ENCODE data around the gene PTPRN2. TPM values are rescaled to one million over a fixed set of nuclear protein-coding genes. Genes with fewer than 3 reads are reported as not detected.

PTPRN2 gene
- total and polyA plus RNA-seq, 2 donors (not counting 3 experiments of a cell fraction or from before 2014, with no cell fraction given), result 0.62 to 0.88 TPM

GRCh38 chr7:158260567-158261361 lies 326.9 kb downstream of the PTPRN2 start:
- H4K20me1 ChIP-seq (replicated peaks; ENCODE audit: control insufficient read depth, extremely low read depth, insufficient read depth, low read length), result no peaks in the 10 kb centered on the region
- ChIA-PET CTCF (no interaction called here), POLR2A (no interaction called here)
- no peak overlapping the region for H3K9ac ChIP-seq (replicated peaks; ENCODE audit: extremely low read depth, insufficient read depth, low read length)
- no peak for DNase-seq (ENCODE audit: low read depth, low spot score)
- H3K9me3 ChIP-seq (replicated peaks; ENCODE audit: control insufficient read depth, insufficient read depth, low read length), result peaks cover 13% of the 10 kb centered on the region
- no peaks in the 10 kb centered on the region for H3K79me2 ChIP-seq (ENCODE audit: control insufficient read depth, insufficient read depth, low read length)
- no peaks in the 10 kb centered on the region for H3K4me1 ChIP-seq (ENCODE audit: control insufficient read depth, extremely low read depth, insufficient read depth, low read length)
- H3K27me3 ChIP-seq (ENCODE audit: control insufficient read depth in 2 of 2, insufficient read depth in 2 of 2, low read length in 2 of 2), result no peaks in the 10 kb centered on the region
- no peak overlapping the region for H3K4me2 ChIP-seq (ENCODE audit: insufficient read depth, low read length)
- no peak overlapping the region for H3K27ac ChIP-seq (ENCODE audit: insufficient read depth, low read depth, low read length)
- no peak overlapping the region for H3K4me3 ChIP-seq (replicated peaks in 1 of 3; ENCODE audit: insufficient read depth in 1 of 3, low read depth in 1 of 3, low read length in 3 of 3)
- TF ChIP-seq MAX (IDR thresholded peaks at IDR 0.05; ENCODE audit: insufficient read depth, insufficient read length), result no peak
- TF ChIP-seq, protein P1, sequence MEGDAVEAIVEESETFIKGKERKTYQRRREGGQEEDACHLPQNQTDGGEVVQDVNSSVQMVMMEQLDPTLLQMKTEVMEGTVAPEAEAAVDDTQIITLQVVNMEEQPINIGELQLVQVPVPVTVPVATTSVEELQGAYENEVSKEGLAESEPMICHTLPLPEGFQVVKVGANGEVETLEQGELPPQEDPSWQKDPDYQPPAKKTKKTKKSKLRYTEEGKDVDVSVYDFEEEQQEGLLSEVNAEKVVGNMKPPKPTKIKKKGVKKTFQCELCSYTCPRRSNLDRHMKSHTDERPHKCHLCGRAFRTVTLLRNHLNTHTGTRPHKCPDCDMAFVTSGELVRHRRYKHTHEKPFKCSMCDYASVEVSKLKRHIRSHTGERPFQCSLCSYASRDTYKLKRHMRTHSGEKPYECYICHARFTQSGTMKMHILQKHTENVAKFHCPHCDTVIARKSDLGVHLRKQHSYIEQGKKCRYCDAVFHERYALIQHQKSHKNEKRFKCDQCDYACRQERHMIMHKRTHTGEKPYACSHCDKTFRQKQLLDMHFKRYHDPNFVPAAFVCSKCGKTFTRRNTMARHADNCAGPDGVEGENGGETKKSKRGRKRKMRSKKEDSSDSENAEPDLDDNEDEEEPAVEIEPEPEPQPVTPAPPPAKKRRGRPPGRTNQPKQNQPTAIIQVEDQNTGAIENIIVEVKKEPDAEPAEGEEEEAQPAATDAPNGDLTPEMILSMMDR (IDR thresholded peaks at IDR 0.05; ENCODE audit: extremely low read depth in 1 of 2, insufficient read depth in 1 of 2, low read depth in 1 of 2, low read length in 2 of 2), result no peak
- TF ChIP-seq FOS (IDR thresholded peaks at IDR 0.05; ENCODE audit: borderline replicate concordance, insufficient read depth, low read length), result no peak
- no peak for TF ChIP-seq EZH2 (IDR thresholded peaks at IDR 0.05; ENCODE audit: borderline replicate concordance, low read depth, low read length, severe bottlenecking)
- no peak for TF ChIP-seq GATA2 (IDR thresholded peaks at IDR 0.05; ENCODE audit: insufficient read depth, insufficient read length, low read depth, low read length)
- TF ChIP-seq POLR2A (IDR thresholded peaks at IDR 0.05; ENCODE audit: low read depth, low read length), result no peak
- no peak for TF ChIP-seq MYC (IDR thresholded peaks at IDR 0.05; ENCODE audit: low read depth, low read length)
- no peak for TF ChIP-seq POLR2AphosphoS5 (IDR thresholded peaks at IDR 0.05; ENCODE audit: insufficient read depth, low read depth, low read length)
- TF ChIP-seq JUN (IDR thresholded peaks at IDR 0.05; ENCODE audit: borderline replicate concordance, insufficient read depth, insufficient read length, low read depth), result no peak
- dilution Hi-C loops (cut with MboI; ENCODE audit: extremely low pct_ligation_motif_present, low sequenced_read_pairs), result no loop called here
- no peak for FAIRE-seq
- no TSS peak for BruUV-seq (replicated peaks)
- no peaks in the 10 kb centered on the region for H3K9me1 ChIP-seq (replicated peaks; ENCODE audit: control insufficient read depth, extremely low read depth, insufficient read depth, low read length)
- H3K36me3 ChIP-seq (ENCODE audit: control insufficient read depth in 2 of 2, extremely low read depth in 1 of 2, insufficient read depth in 2 of 2, low read length in 2 of 2), result no peaks in the 10 kb centered on the region
- no peak overlapping the region for H2AFZ ChIP-seq (ENCODE audit: low read depth, low read length)
- intact Hi-C loops (cut with micrococcal nuclease), result no loop called here

All from endothelial cell of umbilical vein (primary cell).